Stimulated activated naive CD8-positive, alpha-beta T cell treated with anti-CD3 and anti-CD28 coated beads, Interleukin-15, amount 100 ng/mL, for 72 hours (primary cell): Measurements from ENCODE around the gene RAB43.

Source experiments
- ATAC-seq: fragments of 150-1000 bp; cut with Tn5 transposase; 2 replicates; pipeline ENCODE4 v1.10.0; 2021; ENCODE audit warnings: mild to moderate bottlenecking, moderate library complexity
- DNase-seq, 2 donors: peaks; one replicate each; pipeline ENCODE4 v3.0.0; 2021 to 2022
- H3K27ac Mint-ChIP-seq, 2 donors: one replicate each; pipeline ENCODE4 v1.8.0; 2022; ENCODE audit warnings: mild to moderate bottlenecking in 2 of 2, mixed read lengths in 2 of 2, moderate library complexity in 2 of 2
- H3K27me3 Mint-ChIP-seq: one replicate; pipeline ENCODE4 v1.8.0; 2022; ENCODE audit warnings: mixed read lengths
- H3K4me1 Mint-ChIP-seq: one replicate; pipeline ENCODE4 v1.8.0; 2022; ENCODE audit warnings: mild to moderate bottlenecking, mixed read lengths
- H3K4me3 Mint-ChIP-seq, 2 donors: one replicate each; pipeline ENCODE4 v1.8.0; 2022; ENCODE audit warnings: mild to moderate bottlenecking in 2 of 2, mixed read lengths in 2 of 2, moderate library complexity in 1 of 2
- H3K9me3 Mint-ChIP-seq, 2 donors: one replicate each; pipeline ENCODE4 v1.8.0; 2022; ENCODE audit warnings: mixed read lengths in 2 of 2

RAB43 gene

GRCh38 chr3:129046732-129047552 is 74.7 kb downstream of the RAB43 start:
- Mint-ChIP-seq H3K27me3 (peaks cover 8% of the 10 kb centered on the region), H3K4me1 (no peaks in the 10 kb centered on the region), H3K27ac (no peak overlapping the region), H3K4me3 (peak overlapping the region in 1 of 2 donors; percentile 67), H3K9me3 (peaks cover 5 to 9% of the 10 kb centered on the region in 2 donors)
- DNase-seq (no peak), ATAC-seq (peak; percentile 15)

DNA sequence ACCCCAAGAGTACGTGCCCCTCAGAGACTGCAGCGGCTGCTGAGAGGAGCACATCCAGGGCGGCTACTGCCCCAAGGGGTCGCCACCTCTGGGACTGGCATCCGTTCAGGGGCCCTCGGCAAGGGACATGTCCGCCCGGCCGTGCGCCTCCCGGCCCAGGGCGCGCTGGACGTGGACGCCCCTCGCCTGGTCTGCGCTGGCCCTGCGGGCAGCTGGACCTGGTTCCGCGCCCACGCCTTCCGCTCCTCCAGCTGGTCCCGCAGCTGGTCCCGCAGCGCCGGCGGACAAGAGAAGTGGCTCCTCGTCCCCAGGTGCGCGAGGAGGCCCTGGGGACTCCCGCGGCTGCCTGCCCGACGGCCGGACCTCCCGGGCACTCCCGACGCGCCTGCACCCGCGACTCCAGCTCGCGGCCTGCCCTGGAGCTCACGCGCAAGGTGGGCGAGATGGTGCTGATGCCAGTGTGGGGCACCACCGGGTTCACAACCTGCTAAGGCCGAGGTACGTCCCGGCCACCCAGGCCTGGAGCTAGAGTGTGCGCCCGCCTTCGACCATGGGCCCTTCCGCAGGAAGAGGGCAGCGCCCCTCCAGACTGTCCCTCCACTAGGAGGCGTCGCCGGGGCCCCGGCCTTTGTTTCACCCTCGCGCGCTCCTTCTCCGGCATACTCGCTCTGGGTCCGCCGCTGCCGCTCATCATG is 75.4 kb downstream of the RAB43 start:
- Mint-ChIP-seq H3K27me3 (peaks cover 8% of the 10 kb centered on the region), H3K9me3 (peaks cover 5 to 9% of the 10 kb centered on the region in 2 donors), H3K27ac (peak overlapping the region in 1 of 2 donors; percentile 71), H3K4me1 (no peaks in the 10 kb centered on the region), H3K4me3 (peak overlapping the region; percentile 43 to 67)
- DNase-seq, result no peak
- peak; percentile 71 for ATAC-seq

GRCh38 chr3:129045675-129046036 is 75.9 kb downstream of the RAB43 start:
- H3K4me3 Mint-ChIP-seq, result peak overlapping the region; percentile 66 to 67
- DNase-seq (peak; percentile 55 to 58), ATAC-seq (peak; percentile 89)

DNA sequence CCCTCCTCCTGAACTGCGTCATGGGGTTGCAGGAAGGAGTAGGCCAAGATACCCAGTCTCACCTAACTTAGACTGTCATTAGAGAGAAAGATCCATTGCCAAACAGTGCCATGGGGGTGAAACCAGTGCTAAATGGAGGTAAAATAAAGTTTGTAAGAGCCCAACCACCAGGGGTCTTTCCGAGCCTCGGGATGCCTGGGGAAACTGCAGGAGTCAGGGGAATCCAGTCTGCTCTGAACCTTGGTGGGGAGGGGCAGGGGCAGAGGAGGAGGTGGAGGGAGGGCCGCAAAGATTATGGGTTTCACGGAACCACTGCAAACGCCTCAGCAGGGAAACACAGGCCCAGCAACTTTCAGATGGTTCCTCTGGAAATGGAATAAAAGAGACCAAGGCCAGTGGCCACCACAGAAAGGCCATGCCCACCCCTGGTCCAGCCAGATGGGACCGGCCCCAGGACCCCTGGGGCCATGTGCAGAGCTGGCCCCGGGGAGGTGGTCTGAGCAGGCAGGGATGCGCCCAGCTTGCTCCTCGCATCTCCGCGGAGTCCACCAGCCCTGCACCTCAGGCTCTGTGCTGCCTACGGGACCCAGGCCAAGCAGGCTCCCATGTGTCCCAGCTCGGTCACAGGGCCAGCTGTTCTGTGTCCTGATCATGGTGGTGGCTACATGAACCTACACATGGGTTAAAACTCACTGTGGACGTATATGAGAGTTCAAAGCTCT is 80.9 kb downstream of the RAB43 start:
- peaks cover 21% of the 10 kb centered on the region for H3K4me1 Mint-ChIP-seq
- no peak for ATAC-seq
- no peak overlapping the region for H3K4me3 Mint-ChIP-seq
- peaks cover 25% of the 10 kb centered on the region for H3K27me3 Mint-ChIP-seq
- no peak overlapping the region for H3K27ac Mint-ChIP-seq
- H3K9me3 Mint-ChIP-seq, result no peaks in the 10 kb centered on the region
- DNase-seq, result no peak

More at GRCh38 chr3:129045675-129046036, 75.9 kb downstream of the RAB43 start:
- Mint-ChIP-seq H3K27me3 (peaks cover 8% of the 10 kb centered on the region), H3K4me1 (no peaks in the 10 kb centered on the region), H3K9me3 (peaks cover 5 to 9% of the 10 kb centered on the region in 2 donors), H3K27ac (no peak overlapping the region)

GRCh38 chr3:129040039-129040336 is 81.6 kb downstream of the RAB43 start:
- H3K27me3 Mint-ChIP-seq, result peaks cover 25% of the 10 kb centered on the region
- no peak overlapping the region for H3K4me3 Mint-ChIP-seq

GRCh38 chr3:129039271-129040038 is 82.1 kb downstream of the RAB43 start:
- Mint-ChIP-seq H3K4me1 (peaks cover 34% of the 10 kb centered on the region), H3K4me3 (no peak overlapping the region), H3K27me3 (peaks cover 25% of the 10 kb centered on the region), H3K9me3 (no peaks in the 10 kb centered on the region), H3K27ac (no peak overlapping the region)
- ATAC-seq (no peak), DNase-seq (no peak)

More at GRCh38 chr3:129040039-129040336, 81.6 kb downstream of the RAB43 start:
- DNase-seq, result no peak
- Mint-ChIP-seq H3K27ac (no peak overlapping the region), H3K4me1 (peaks cover 29% of the 10 kb centered on the region), H3K9me3 (no peaks in the 10 kb centered on the region)
- ATAC-seq, result no peak

- H3K9me3 Mint-ChIP-seq, result no peaks in the 10 kb centered on the region
- H3K4me1 Mint-ChIP-seq, result peaks cover 35% of the 10 kb centered on the region
- H3K27me3 Mint-ChIP-seq, result peaks cover 17% of the 10 kb centered on the region
- H3K4me3 Mint-ChIP-seq, result no peak overlapping the region
- H3K27ac Mint-ChIP-seq, result no peak overlapping the region
- no peak for DNase-seq
- ATAC-seq, result no peak
Observed at GRCh38 chr3:129038121-129038855, 83.3 kb downstream of the RAB43 start.
